ENCODE data around the gene PFDN6.

GRCh38 chr6:33273924-33274902 lies 15.2 kb upstream of the PFDN6 start:
- no peak for TF ChIP-seq CTCF (IDR thresholded peaks at IDR 0.05; ENCODE audit: low read depth, low read length)
- no peak for TF ChIP-seq EZH2phosphoT487 (IDR thresholded peaks at IDR 0.05; ENCODE audit: low read depth)
